Naive B cell (primary cell): ENCODE results near the gene NLRP13. TPM values are rescaled to one million over a fixed set of nuclear protein-coding genes. Genes with fewer than 3 reads are reported as not detected.
"Not testable (repeated sequence)": the region's sequence is repeated elsewhere in the genome, so short reads cannot be mapped to it uniquely, and the experiment has no call there.

Experiments used
- ATAC-seq, 2 donors: fragments of 150-1000 bp; cut with Tn5 transposase; 2 replicates each; pipeline ENCODE4 v1.10.0; 2021; ENCODE audit warnings: low read depth in 2 of 2, mild to moderate bottlenecking in 2 of 2, moderate library complexity in 2 of 2
- DNase-seq: peaks from one replicate; pipeline ENCODE4 v3.0.0; 2022
- H3K27ac Mint-ChIP-seq, 6 donors: one replicate each; pipeline ENCODE4 v1.8.0; 2020 to 2022; ENCODE audit warnings: mild to moderate bottlenecking in 6 of 6, mixed read lengths in 6 of 6, moderate library complexity in 5 of 6, inconsistent platforms in 2 of 6
- H3K27me3 Mint-ChIP-seq, 3 donors: one replicate each; pipeline ENCODE4 v1.8.0; 2021 to 2022; ENCODE audit warnings: mixed read lengths in 3 of 3, mild to moderate bottlenecking in 1 of 3
- H3K36me3 Mint-ChIP-seq, 2 donors: one replicate each; pipeline ENCODE4 v1.8.0; 2020 to 2022; ENCODE audit warnings: mixed read lengths in 2 of 2, inconsistent platforms in 1 of 2, mild to moderate bottlenecking in 1 of 2
- H3K4me1 Mint-ChIP-seq, 3 donors: one replicate each; pipeline ENCODE4 v1.8.0; 2020 to 2022; ENCODE audit warnings: mixed read lengths in 3 of 3, inconsistent platforms in 1 of 3, mild to moderate bottlenecking in 1 of 3, moderate library complexity in 1 of 3
- H3K4me3 Mint-ChIP-seq, 8 donors: one replicate each; pipeline ENCODE4 v1.8.0; 2020 to 2022; ENCODE audit warnings: mild to moderate bottlenecking in 8 of 8, mixed read lengths in 8 of 8, moderate library complexity in 8 of 8, inconsistent platforms in 2 of 8
- H3K9me3 Mint-ChIP-seq, 7 donors: one replicate each; pipeline ENCODE4 v1.8.0; 2020 to 2022; ENCODE audit warnings: mixed read lengths in 7 of 7, mild to moderate bottlenecking in 5 of 7, inconsistent platforms in 2 of 7, moderate library complexity in 1 of 7
- polyA plus RNA-seq, 6 donors: library from polyadenylated mRNA; unstranded; fragments of 300-500 nt; fragmentation: Illumina TruSeq; gene quantifications; one replicate each; pipeline ENCODE4 v1.2.3, GENCODE V29; 2021; ENCODE audit warnings: low read depth in 6 of 6

Gene NLRP13
- polyA plus RNA-seq, 6 donors from 2014 or later = not detected

- Mint-ChIP-seq H3K4me1 (no peaks in the 10 kb centered on the region), H3K4me3 (no peak overlapping the region), H3K9me3 (peaks cover 4 to 24% (median 9%) of the 10 kb centered on the region in 7 donors), H3K27ac (no peak overlapping the region), H3K36me3 (no peaks in the 10 kb centered on the region), H3K27me3 (peaks cover 0 to 8% (median 6%) of the 10 kb centered on the region in 3 donors)
- ATAC-seq (no peak), DNase-seq (no peak)
Observed at GRCh38 chr19:55930996-55931515, 1.1 kb downstream of the NLRP13 start.

- ATAC-seq, H3K4me3 Mint-ChIP-seq, H3K36me3 Mint-ChIP-seq, H3K4me1 Mint-ChIP-seq, DNase-seq, H3K27ac Mint-ChIP-seq: not testable (repeated sequence)
- peaks cover 4 to 31% (median 16%) of the 10 kb centered on the region in 7 donors for H3K9me3 Mint-ChIP-seq
- peaks cover 4 to 12% (median 8%) of the 10 kb centered on the region in 3 donors for H3K27me3 Mint-ChIP-seq
Observed at GRCh38 chr19:55929258-55929657, 2.9 kb downstream of the NLRP13 start.

GRCh38 chr19:55927991-55928390, 4.1 kb downstream of the NLRP13 start:
- H3K9me3 Mint-ChIP-seq = peaks cover 4 to 40% (median 23%) of the 10 kb centered on the region in 7 donors

GRCh38 chr19:55923556-55923955, 8.6 kb downstream of the NLRP13 start:
- no peak for DNase-seq
- H3K27me3 Mint-ChIP-seq = peaks cover 0 to 12% (median 4%) of the 10 kb centered on the region in 3 donors
- H3K9me3 Mint-ChIP-seq = peaks cover 6 to 59% (median 41%) of the 10 kb centered on the region in 7 donors

More at GRCh38 chr19:55927991-55928390, 4.1 kb downstream of the NLRP13 start:
- Mint-ChIP-seq H3K4me3 (no peak overlapping the region), H3K27me3 (peaks cover 4 to 12% (median 6%) of the 10 kb centered on the region in 3 donors), H3K27ac (no peak overlapping the region), H3K4me1 (no peaks in the 10 kb centered on the region), H3K36me3 (peaks cover 0 to 5% of the 10 kb centered on the region in 2 donors)
- ATAC-seq (no peak), DNase-seq (no peak)

GRCh38 chr19:55913643-55914268, 18.4 kb downstream of the NLRP13 start:
- no peak for DNase-seq
- Mint-ChIP-seq H3K27me3 (peaks cover 6 to 20% (median 13%) of the 10 kb centered on the region in 3 donors), H3K4me3 (no peak overlapping the region), H3K4me1 (no peaks in the 10 kb centered on the region), H3K27ac (no peak overlapping the region), H3K36me3 (peaks cover 2 to 23% of the 10 kb centered on the region in 2 donors), H3K9me3 (peaks cover 13 to 45% (median 28%) of the 10 kb centered on the region in 7 donors)
- no peak for ATAC-seq

More at GRCh38 chr19:55923556-55923955, 8.6 kb downstream of the NLRP13 start:
- Mint-ChIP-seq H3K4me3 (no peak overlapping the region), H3K36me3 (peaks cover 5 to 16% of the 10 kb centered on the region in 2 donors), H3K4me1 (no peaks in the 10 kb centered on the region), H3K27ac (no peak overlapping the region)
- ATAC-seq = no peak

GRCh38 chr19:55912916-55913315, 19.2 kb downstream of the NLRP13 start:
- DNase-seq (no peak), ATAC-seq (no peak)
- H3K27ac Mint-ChIP-seq = no peak overlapping the region
- H3K36me3 Mint-ChIP-seq = peaks cover 0 to 15% of the 10 kb centered on the region in 2 donors
- no peak overlapping the region for H3K4me3 Mint-ChIP-seq
- H3K4me1 Mint-ChIP-seq = no peaks in the 10 kb centered on the region
- H3K27me3 Mint-ChIP-seq = peaks cover 6 to 20% (median 13%) of the 10 kb centered on the region in 3 donors
- H3K9me3 Mint-ChIP-seq = peaks cover 15 to 45% (median 32%) of the 10 kb centered on the region in 7 donors

- DNase-seq = no peak
- Mint-ChIP-seq H3K4me3 (no peak overlapping the region), H3K9me3 (peaks cover 7 to 20% (median 12%) of the 10 kb centered on the region in 7 donors), H3K27ac (peak overlapping the region in 1 of 6 donors; percentile 57), H3K4me1 (no peaks in the 10 kb centered on the region), H3K36me3 (no peaks in the 10 kb centered on the region), H3K27me3 (peaks cover 3 to 17% (median 13%) of the 10 kb centered on the region in 3 donors)
- ATAC-seq = no peak
Observed at GRCh38 chr19:55909801-55910200, 22.3 kb downstream of the NLRP13 start.

- H3K27me3 Mint-ChIP-seq = peaks cover 7 to 13% (median 13%) of the 10 kb centered on the region in 3 donors
- H3K36me3 Mint-ChIP-seq = peaks cover 0 to 5% of the 10 kb centered on the region in 2 donors
- H3K4me1 Mint-ChIP-seq = no peaks in the 10 kb centered on the region
Observed at GRCh38 chr19:55907746-55908145, 24.4 kb downstream of the NLRP13 start.

GRCh38 chr19:55907286-55907685, 24.9 kb downstream of the NLRP13 start:
- peaks cover 7 to 20% (median 12%) of the 10 kb centered on the region in 7 donors for H3K9me3 Mint-ChIP-seq
- H3K4me3 Mint-ChIP-seq = no peak overlapping the region
- H3K27me3 Mint-ChIP-seq = peaks cover 7 to 13% (median 13%) of the 10 kb centered on the region in 3 donors
- no peak overlapping the region for H3K27ac Mint-ChIP-seq
- DNase-seq = no peak
- peaks cover 0 to 5% of the 10 kb centered on the region in 2 donors for H3K36me3 Mint-ChIP-seq
- no peaks in the 10 kb centered on the region for H3K4me1 Mint-ChIP-seq
- ATAC-seq = no peak

More at GRCh38 chr19:55907746-55908145, 24.4 kb downstream of the NLRP13 start:
- no peak overlapping the region for H3K4me3 Mint-ChIP-seq
- H3K27ac Mint-ChIP-seq = no peak overlapping the region
- ATAC-seq = no peak
- no peak for DNase-seq
- peaks cover 7 to 20% (median 12%) of the 10 kb centered on the region in 7 donors for H3K9me3 Mint-ChIP-seq

GRCh38 chr19:55902080-55902751, 29.9 kb downstream of the NLRP13 start:
- Mint-ChIP-seq H3K4me1 (no peaks in the 10 kb centered on the region), H3K4me3 (no peak overlapping the region), H3K27me3 (peaks cover 0 to 4% (median 0%) of the 10 kb centered on the region in 3 donors), H3K36me3 (peaks cover 0 to 5% of the 10 kb centered on the region in 2 donors), H3K9me3 (peaks cover 0 to 10% (median 0%) of the 10 kb centered on the region in 7 donors), H3K27ac (peak overlapping the region in 1 of 6 donors; percentile 61)
- no peak for DNase-seq
- no peak for ATAC-seq

- no peak overlapping the region for H3K4me3 Mint-ChIP-seq
- H3K4me1 Mint-ChIP-seq = no peaks in the 10 kb centered on the region
- ATAC-seq (no peak), DNase-seq (no peak)
- peaks cover 0 to 15% (median 5%) of the 10 kb centered on the region in 7 donors for H3K9me3 Mint-ChIP-seq
- H3K27me3 Mint-ChIP-seq = peaks cover 0 to 4% (median 0%) of the 10 kb centered on the region in 3 donors
- peaks cover 0 to 8% of the 10 kb centered on the region in 2 donors for H3K36me3 Mint-ChIP-seq
- no peak overlapping the region for H3K27ac Mint-ChIP-seq
Observed at GRCh38 chr19:55901369-55902079, 30.6 kb downstream of the NLRP13 start.

GRCh38 chr19:55898911-55899310, 33.2 kb downstream of the NLRP13 start:
- no peak for ATAC-seq
- H3K27me3 Mint-ChIP-seq = no peaks in the 10 kb centered on the region
- no peak overlapping the region for H3K27ac Mint-ChIP-seq
- H3K9me3 Mint-ChIP-seq = peaks cover 0 to 20% (median 10%) of the 10 kb centered on the region in 7 donors
- no peak for DNase-seq
- no peaks in the 10 kb centered on the region for H3K4me1 Mint-ChIP-seq
- H3K4me3 Mint-ChIP-seq = no peak overlapping the region
- H3K36me3 Mint-ChIP-seq = peaks cover 0 to 8% of the 10 kb centered on the region in 2 donors

- no peak for DNase-seq
- H3K4me3 Mint-ChIP-seq = no peak overlapping the region
- H3K27ac Mint-ChIP-seq = no peak overlapping the region
- H3K9me3 Mint-ChIP-seq = peaks cover 4 to 30% (median 21%) of the 10 kb centered on the region in 7 donors
- no peak for ATAC-seq
- H3K36me3 Mint-ChIP-seq = peaks cover 8 to 12% of the 10 kb centered on the region in 2 donors
- H3K27me3 Mint-ChIP-seq = peaks cover 0 to 6% (median 0%) of the 10 kb centered on the region in 3 donors
- H3K4me1 Mint-ChIP-seq = no peaks in the 10 kb centered on the region
Observed at GRCh38 chr19:55882626-55883025, 49.5 kb downstream of the NLRP13 start.
